DMS53 treated with DMSO at 0.1 percent for 48 hours (cell line): ENCODE results near the gene TRPM1.

Experiments
- DNase-seq: peaks from one replicate; lab custom pipeline; 2025; ENCODE audit not compliant: unreplicated experiment; lab: John Stamatoyannopoulos, UW

TRPM1 gene

DNA sequence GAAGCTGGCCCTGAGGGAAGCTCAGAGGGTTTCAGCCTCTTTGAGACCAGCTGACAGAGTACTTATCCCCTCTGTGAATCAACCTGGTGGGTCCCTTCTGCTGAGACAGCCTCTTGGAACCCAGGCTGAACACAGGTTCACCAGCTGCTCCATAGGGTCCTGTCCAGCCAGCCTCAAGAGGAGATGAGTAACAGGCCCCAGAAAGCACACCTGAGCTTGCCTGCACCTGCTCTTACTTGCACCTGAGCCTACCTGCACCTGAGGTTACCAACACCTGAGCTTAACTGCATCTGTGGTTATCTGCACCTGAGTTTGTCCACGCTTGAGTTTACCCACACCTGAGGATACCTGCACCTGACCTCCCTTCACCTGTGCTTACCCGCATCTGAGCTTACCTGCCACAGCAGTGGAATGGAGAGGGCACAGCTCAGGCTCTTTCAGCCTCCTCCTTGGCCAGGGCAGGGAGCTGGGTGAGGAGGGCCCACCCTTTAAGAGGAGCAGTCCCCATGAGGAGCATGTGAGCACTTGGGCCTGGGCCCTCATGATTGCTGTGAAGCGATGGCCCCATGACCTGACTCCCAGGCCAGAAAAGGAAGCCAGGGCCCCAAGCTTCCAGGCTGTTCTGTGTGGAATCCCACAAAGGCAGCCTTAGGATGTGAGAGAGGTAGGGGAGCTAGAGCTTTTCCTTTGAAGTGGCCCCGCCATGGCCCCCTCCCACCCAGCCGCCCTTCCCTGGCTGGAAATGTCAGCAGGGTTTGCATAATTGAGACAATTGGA lies at the start of gene TRPM1:
TSS of gene TRPM1 (minus strand) at position 464 of the 777 bp plus-strand sequence. CDS start 20,370 bp downstream, outside the sequence.
- peak; percentile 74 for DNase-seq

DNA sequence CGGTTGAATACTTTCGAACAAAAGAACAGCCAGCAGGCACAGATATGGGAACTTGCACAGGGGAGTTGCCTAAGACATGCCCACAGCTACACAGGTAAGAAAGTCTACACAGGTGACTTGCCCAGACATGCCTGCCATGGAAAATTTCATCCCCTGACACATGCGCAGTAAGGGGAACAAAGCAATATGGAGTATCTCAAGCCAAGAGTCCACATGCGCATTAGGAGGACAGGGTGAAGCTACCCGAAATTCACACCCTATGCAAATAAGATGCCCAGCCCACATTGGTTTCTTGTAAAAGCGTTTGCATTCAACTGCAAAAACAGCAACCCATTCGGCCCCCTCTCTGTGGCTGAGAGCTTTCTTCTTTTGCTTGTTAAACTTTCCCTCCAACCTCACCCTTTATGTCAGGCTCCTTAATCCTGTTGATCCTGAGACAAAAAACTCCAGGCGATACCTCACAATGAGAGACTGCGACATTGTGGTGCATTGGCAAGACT lies 49.3 kb upstream of the TRPM1 start:
- no peak for DNase-seq

DNA sequence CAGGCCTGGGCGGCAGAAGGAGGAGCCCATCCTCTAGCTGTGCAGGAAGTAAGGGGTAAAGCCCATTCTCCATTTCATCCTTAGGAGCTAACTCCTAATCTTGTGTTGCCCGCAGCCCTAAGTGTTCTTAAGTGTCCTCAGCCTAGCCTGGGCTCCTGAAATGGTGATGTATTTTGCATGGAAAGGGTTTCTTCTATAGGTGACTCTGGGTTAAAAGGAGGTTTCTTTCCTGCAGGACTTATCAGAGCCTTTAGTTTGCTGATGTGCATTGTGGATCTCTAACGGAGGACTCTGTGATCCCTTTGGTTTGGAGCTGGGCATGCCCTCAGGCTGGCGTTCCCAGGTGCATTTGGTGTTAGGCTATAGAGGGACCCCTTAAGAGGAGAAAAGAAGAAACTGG lies 48.5 kb upstream of the TRPM1 start:
- no peak for DNase-seq

DNA sequence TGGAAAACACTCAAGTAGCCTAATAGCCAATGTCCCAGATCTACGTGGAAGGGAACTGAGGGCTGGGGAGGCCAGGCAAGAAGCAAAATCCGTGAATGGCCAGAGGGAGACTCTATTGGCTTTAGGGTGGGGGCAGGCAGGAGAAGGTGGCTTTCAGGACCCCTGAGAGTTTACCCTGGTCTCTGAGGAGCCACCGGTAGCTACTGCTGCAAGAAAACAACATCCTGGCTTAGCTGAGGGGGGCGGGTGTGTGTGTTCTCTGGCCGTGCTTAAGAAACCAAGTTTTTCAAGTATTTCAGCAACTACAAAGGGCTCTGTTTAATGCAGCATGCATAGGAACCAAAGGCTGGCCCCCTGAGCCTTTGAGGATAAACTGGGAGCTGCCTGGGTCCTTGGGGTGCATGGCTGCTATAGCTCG lies 47.6 kb upstream of the TRPM1 start:
- DNase-seq = no peak

DNA sequence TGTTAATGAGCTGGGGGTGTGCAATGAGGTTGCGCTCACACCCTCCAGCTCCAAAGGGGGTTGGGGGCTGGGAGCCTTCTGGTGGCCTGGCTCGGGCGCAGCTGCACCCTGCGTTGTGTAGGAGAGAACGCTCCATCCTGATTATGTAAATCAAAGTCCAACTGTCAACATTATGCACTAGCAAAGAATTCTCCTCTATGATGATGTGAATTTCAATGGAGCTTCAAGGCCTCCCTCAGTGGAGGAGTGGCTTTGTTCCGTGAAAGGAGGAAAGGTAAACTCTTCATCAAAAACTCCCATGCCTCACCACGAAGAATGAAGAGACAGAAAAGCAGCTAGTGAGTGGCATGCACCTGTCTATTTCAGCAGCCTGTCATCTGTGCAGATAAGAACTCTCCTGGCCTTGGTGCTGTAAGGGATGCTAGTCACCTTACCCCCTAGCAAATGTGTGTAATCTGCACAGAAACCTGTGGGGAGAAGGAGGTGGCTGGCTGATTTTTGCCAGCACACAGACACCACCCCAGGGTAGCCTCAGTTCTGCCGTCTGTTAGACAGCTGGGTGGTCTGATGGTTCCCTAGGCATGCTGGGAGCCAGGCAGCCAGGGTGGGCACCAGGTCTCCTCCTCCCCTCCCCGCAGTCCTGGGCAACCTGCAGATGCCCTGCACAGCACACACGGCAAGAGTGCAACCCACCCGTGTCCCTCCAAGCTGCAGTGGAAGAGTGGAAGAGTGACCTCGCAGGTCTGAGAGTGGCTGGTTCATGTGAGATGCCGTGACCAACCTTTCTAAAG lies 47.0 kb upstream of the TRPM1 start:
- DNase-seq = no peak

DNA sequence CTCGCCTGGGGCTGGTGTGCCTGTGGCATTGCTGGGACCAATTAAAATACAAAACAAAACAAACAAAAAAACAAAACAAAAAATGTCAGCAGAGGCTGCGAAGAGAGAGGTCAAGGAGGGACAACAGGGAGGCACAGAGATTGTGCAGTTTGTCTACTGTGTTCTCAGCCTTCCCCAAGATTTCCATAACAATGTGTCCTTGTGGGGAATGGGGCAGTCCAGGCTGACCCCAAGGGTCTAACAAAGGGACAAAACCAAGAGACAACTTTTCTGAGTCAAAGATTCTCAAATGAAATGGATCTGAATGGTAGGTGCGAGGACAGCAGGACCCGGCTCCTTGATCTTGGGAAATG lies 46.4 kb upstream of the TRPM1 start:
- no peak for DNase-seq

DNA sequence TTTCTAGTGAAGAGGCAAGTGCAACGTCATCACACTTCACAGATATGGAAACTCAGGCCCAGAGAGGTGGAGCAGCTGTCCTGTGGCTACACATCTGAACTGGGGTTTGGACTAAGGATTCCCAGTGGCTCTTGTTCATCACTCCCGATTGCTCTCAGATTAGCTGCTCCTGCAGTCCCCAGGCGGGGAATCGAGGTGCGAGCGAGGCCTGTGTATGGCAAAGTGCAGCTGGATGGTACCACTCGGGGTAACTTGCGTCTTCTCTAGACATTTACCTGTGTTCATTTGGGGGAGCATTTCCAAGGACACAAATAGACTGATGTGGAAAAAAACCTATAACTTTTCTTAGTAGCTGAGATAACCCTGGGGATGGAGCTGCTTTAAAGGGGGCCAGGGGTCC lies 45.9 kb upstream of the TRPM1 start:
- no peak for DNase-seq

DNA sequence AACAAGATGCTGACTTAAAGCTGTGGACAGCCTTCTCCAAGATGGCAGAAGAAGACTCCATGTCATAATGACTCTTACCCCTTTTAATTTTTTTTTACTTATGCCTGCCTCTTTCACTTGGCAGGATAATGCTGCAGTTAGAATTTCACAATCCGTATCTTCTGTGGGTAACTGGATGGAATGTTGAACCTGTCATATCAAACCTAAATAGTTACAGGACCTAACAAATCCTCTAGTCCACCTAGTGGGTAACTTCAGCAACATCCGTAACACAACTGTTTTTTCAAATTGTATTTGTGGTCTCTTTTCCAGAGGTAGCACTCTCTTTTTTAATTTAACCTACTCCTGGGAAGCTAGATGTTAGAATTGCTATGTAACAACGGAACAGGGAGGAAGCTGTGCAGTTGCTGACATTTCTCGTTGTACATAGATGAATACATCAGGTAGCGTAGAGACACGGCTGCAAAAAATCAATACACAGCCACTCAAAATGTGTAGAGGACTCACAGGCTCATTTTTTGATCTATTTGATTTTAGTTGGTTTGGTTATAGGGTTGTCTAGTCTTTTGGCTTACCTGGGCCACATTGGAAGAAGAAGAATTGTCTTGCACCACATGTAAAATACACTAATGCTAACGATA lies 43.9 kb upstream of the TRPM1 start:
- no peak for DNase-seq

DNA sequence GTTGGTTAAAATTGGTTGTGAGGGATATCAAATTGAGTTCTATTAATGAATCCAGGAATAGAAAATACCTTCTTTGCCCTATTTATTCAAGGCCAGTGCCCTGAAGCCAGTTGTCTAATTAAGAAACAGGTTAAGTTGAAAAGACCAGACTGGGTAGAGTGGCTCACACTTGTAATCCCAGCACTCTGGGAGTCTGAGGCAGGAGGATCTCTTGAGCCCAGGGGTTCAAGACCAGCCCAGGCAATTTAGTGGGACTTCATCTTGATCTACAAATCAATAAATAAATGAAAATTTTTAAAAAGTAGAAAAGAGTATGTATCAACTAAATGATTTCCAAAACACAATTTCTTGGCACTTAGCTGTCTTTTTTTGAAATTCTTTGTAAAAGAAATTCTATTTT lies 40.3 kb upstream of the TRPM1 start:
- DNase-seq = no peak

DNA sequence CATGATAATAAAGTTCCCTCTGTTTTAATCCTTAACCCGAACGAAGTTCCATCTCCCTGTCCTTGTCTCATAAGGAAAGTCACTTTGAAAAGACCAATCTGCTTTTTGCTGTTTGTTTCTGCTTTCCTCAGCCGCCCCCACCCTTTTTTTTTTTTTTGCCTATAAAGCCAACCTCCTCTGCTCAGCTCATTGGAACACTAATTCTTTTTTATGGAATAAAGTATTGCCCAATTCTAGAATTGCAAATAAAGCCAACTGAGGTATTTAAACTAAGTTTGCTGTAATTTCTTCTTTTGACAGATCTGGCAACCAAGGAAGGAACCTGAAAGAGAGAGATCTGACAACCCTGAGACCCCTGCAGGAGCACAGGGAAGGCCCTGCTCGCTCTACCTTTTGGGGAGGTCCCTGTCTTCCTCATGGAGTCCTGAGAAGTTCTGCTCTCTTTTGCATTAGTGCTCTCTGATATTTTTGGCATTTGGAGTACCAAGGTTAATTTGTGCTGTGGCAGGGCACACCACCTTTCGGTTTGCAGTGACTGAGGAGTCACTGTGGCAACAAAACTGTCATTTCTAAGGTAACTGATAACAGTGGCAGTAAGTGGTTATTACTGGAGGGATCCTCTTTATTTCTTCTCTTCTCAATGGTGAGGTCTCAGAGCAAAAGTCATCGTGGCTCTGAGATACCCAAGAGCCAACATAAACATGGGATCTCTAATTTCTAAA lies 35.2 kb upstream of the TRPM1 start:
- no peak for DNase-seq

DNA sequence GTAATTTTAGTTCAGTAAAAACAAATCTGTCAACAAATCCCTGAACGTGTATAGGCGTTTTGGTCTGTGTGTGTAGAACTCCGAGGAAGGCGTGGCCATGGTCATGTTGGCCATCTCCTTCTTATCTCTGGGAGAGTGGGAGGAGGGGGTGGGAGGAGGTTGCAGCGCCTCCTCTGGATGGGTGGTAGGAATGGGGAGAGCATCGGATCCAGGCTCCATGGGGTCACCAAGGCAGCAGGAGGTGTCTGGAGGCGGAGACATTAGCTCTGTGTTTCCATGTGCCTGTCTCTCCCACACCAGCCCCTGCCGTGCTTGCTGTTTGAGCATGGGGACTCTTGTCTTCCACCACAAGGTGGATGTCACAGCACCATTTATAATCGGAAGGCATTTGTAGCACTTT lies 34.5 kb upstream of the TRPM1 start:
- no peak for DNase-seq

DNA sequence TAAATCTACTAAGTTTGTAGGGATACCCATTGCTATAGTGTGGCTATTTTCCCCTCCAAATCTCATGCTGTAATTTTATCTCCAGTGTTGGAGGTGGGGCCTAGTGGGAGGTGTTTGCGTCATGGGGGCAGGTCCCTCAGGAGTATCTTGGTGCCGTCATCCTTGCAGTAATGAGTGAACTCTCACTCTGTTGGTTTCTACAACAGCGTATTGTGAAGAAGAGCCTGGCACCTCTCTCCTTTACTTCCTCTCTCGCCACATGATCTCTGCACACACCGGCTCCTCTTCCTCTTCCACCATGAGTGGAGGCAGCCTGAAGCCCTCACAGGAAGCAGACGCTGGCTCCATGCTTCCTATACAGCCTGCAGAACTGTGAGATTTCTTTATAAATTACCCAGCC lies 34.0 kb upstream of the TRPM1 start:
- DNase-seq = peak; percentile 10

DNA sequence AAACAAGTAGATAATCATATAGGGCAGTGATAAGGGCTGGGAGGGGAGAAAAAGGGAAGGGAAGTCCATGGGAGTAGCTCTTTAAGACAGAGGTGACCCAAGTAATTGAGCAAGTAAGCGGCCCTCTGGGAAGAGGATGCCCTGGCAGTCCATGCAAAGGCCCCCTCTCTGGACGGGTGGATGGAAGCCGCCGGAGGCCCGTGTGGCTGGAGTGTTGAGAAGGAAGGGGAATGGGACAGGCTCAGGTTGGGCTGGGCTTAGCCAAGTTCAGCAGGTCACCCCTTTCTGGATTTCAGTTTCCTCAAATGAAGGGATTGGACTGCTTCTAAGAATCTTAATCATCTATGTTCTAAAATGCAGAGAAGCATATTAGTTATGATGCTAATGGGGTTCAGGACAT lies 32.4 kb upstream of the TRPM1 start:
- DNase-seq = no peak

DNA sequence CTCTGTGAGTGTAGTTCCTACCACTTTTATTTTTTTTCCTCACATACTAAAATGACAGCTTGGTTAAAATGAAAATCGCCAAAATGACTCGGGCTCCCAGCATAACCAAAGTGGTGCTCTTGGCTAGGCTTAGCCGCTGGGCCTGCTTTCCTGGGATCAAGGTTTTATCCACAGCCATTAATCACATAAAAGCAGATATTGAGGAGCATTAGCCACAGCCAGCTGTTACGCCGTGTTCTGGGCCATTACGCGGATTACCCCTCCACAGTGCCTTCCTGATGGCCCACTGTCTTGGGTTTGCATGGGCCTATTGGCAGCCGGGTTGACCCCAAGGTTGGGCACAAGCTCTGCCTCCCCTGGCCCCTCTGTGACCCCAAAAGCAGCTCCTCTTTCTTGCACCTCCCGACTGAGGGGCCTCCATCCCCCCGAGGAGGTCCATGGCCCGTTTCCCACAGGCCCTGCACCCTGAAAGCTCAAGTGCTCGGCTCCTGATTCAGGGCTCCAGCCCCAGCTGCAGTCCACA lies 30.4 kb upstream of the TRPM1 start:
- no peak for DNase-seq

DNA sequence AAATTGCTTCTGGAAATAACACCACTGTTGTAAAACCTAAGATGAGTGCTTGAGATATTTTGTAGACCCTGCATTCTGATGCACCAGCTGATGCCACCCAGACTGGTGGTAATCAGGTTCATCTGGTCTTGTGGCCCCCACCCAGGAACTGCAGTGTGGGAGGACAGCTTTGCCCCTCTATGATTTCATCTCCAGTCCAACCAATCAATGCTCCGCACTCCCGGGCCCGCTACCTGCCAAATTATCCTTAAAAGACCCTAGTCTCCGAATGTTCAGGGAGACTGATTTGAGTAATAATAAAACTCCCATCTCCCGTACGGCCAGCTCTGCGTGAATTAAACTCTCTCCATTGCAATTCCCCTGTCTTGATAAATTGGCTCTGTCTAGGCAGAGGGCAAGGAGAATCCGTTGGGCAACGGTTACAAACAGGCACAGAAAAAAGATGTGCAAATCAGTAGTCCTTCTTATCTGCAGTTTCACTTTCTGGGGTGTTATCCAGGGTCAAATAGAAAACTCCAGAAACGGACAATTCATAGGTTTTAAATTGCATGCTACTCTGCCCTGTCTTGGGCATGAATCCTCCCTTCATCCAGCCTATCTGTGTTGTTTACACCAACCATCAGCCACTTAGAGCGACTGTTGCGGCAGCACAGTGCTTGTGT lies 29.2 kb upstream of the TRPM1 start:
- DNase-seq = no peak

DNA sequence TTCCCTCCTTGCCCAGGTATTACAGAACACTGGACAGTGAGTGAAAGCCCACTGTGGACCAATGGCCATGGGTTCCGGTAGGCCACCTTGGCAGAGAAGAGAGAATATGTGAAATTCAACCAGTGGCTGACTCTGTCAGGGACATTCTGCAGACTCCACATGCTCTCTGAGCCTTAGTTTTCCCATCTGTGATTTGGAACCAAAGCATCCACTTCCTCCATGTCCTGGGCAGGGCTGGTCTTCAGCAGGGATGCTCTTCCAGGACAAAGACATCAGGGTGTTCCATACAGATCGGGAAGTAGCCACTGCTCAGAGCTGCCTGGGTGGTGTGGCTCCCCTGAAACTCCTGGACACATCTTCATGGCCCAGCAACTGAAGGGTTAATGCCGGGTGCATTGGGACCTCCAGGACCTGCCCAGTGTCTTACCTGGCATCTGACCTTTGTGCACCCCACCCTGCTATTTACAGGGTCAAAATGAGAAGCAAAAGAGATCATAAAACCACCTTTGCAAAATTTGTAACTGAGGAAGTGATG lies 28.3 kb upstream of the TRPM1 start:
- no peak for DNase-seq

DNA sequence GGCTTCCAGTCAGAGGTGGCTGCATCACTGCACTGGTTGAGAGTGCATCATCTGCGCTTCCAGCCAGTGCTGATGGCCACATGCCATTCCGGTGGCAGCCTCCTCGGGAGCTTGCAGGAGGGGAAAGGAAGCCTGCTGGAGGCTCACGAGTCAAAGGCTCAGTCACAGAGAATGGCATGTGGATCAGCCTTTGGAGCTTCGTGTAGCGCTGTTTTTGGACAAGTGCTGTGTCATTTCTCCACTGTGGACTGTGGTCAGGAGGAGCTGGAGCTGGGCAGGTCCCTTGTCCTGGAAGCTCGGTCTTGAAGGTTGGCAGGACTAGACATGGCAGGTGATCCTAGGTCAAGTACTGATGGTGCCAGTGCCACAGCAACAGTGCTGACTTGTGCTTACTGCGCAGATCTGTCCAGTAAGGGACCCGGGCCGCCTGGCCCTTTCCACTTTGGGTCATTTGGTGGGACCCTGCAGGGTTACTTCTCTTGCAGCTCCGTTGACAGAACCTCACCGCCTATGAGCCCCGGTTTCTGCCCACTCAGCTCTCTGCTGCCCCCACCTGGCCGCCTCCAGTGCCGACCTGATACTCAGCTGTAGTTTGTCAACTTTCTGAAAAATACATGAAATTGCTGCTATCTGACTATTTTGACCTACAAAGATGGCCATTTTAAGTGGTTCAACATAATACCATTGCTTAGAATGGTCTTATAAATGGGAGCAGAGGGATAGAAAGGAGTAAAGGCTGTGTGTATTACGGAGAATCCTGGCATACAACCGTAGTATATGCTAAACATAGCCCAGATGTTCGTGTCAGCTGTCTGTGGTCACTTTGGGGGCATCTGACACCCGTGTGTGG lies 27.6 kb upstream of the TRPM1 start:
- peak; percentile 27 for DNase-seq

DNA sequence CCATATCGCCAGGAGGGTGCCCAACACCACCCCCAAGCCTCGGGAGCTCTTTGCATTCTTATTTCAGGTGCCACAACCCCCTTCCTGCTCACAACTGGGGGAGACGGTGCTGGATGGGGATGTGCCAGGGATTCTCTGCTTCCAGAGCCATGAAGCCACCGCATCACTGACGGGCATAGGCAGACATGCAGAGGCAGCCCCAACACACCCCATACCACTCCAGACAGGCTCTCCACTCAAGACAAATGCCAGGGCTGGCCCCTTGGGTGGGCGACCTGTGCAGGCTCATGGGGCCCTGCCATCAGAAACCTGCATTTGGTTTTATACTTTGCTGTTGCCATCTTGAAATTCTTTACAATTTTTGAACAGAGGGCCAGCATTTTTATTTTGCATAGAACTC lies 27.0 kb upstream of the TRPM1 start:
- no peak for DNase-seq

DNA sequence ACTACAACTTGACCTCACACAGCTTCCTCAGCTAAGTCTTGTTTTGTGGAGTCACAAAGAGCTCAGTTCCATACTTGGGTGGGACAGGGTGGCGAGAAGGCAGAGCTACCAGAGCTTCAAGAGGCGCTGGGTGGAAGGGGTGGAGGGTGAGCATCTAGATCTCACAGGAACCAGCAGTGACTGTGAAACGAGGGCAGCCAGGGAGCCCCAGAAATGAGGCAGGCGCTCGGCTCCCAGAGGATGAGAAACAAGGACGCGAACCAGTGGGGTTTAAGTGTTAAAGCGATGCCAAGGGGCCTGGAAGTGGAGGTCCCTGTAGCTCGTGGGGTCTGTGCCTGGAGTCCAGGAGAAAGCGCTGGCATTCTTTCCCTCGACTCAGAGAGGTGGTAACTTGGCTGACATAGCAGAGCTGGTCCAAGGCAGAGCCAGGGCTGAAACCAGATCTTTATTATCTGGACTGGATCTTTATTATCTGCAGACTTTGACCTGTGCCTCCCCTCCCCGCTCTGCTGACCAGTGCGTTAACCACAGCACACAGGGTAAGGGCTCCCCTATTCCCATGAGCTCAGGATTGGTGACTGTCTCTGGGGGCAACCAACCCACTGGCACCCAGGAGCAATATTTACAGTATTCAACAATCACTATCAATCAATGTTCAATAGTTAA lies 26.2 kb upstream of the TRPM1 start:
- DNase-seq = no peak
